ENCODE data around the gene PAMR1. TPM values are rescaled to one million over a fixed set of nuclear protein-coding genes. Genes with fewer than 3 reads are reported as not detected.

Gene PAMR1
- total RNA-seq, 4 donors from 2014 or later, result 4.0 to 13.5 (median 10.4) TPM

- Histone ChIP-seq H3K9me3 (no peaks in the 10 kb centered on the region), H3K4me3 (no peak overlapping the region), H3K36me3 (no peaks in the 10 kb centered on the region), H3K27me3 (peaks cover 20% of the 10 kb centered on the region), H3K27ac (no peak overlapping the region), H3K4me1 (no peaks in the 10 kb centered on the region)
- TF ChIP-seq EP300 (IDR thresholded peaks at IDR 0.05; ENCODE audit: low read depth), result no peak
- TF ChIP-seq, protein P1, sequence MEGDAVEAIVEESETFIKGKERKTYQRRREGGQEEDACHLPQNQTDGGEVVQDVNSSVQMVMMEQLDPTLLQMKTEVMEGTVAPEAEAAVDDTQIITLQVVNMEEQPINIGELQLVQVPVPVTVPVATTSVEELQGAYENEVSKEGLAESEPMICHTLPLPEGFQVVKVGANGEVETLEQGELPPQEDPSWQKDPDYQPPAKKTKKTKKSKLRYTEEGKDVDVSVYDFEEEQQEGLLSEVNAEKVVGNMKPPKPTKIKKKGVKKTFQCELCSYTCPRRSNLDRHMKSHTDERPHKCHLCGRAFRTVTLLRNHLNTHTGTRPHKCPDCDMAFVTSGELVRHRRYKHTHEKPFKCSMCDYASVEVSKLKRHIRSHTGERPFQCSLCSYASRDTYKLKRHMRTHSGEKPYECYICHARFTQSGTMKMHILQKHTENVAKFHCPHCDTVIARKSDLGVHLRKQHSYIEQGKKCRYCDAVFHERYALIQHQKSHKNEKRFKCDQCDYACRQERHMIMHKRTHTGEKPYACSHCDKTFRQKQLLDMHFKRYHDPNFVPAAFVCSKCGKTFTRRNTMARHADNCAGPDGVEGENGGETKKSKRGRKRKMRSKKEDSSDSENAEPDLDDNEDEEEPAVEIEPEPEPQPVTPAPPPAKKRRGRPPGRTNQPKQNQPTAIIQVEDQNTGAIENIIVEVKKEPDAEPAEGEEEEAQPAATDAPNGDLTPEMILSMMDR (IDR thresholded peaks at IDR 0.05), result no peak
- TF ChIP-seq POLR2AphosphoS5 (IDR thresholded peaks at IDR 0.05), result no peak
- WGBS, 2 donors (ENCODE audit: low coverage in 1 of 2), result 50% methylated on average over 1 of the region's 1 CpG; no CpG with 5 or more reads in 1 of the 2 donors
- no peak for DNase-seq
- in situ Hi-C loops (cut with MboI; ENCODE audit: low pct_ligation_motif_present in 1 of 4, low pct_unique_long_range_greater_than_20kb in 1 of 4, low sequenced_read_pairs in 3 of 4) (no loop called here), intact Hi-C loops (cut with DNase I; ENCODE audit: low total_unique reads) (no loop called here)
Observed at GRCh38 chr11:35520376-35520775, 5.0 kb downstream of the PAMR1 start.

- in situ Hi-C loops (cut with MboI; ENCODE audit: low pct_ligation_motif_present in 1 of 4, low pct_unique_long_range_greater_than_20kb in 1 of 4, low sequenced_read_pairs in 3 of 4), result no loop called here
- Histone ChIP-seq H3K27me3 (peaks cover 9% of the 10 kb centered on the region), H3K27ac (no peak overlapping the region), H3K36me3 (no peaks in the 10 kb centered on the region), H3K4me3 (no peak overlapping the region), H3K9me3 (no peaks in the 10 kb centered on the region), H3K4me1 (no peaks in the 10 kb centered on the region)
- intact Hi-C loops (cut with DNase I; ENCODE audit: low total_unique reads), result no loop called here
- TF ChIP-seq EP300 (IDR thresholded peaks at IDR 0.05; ENCODE audit: low read depth) (no peak), POLR2A (IDR thresholded peaks at IDR 0.05) (no peak), POLR2AphosphoS5 (IDR thresholded peaks at IDR 0.05) (no peak)
- TF ChIP-seq, protein P1 (IDR thresholded peaks at IDR 0.05), result no peak
- 28% methylated on average over 1 of the region's 1 CpG; no CpG with 5 or more reads in 1 of the 2 donors for WGBS, 2 donors (ENCODE audit: low coverage in 1 of 2)
- DNase-seq, result no peak
Observed at GRCh38 chr11:35518766-35519165, 6.7 kb downstream of the PAMR1 start.

GRCh38 chr11:35517481-35517880, 7.9 kb downstream of the PAMR1 start:
- H3K27ac ChIP-seq, result no peak overlapping the region
- no peaks in the 10 kb centered on the region for H3K27me3 ChIP-seq
- DNase-seq, result no peak
- no peak for TF ChIP-seq POLR2A (IDR thresholded peaks at IDR 0.05)
- no peak for TF ChIP-seq EP300 (IDR thresholded peaks at IDR 0.05; ENCODE audit: low read depth)
- TF ChIP-seq POLR2AphosphoS5 (IDR thresholded peaks at IDR 0.05), result no peak
- TF ChIP-seq, protein P1 (IDR thresholded peaks at IDR 0.05), result no peak
- H3K4me1 ChIP-seq, result no peaks in the 10 kb centered on the region
- no peaks in the 10 kb centered on the region for H3K36me3 ChIP-seq
- intact Hi-C loops (cut with DNase I; ENCODE audit: low total_unique reads) (no loop called here), in situ Hi-C loops (cut with MboI; ENCODE audit: low pct_ligation_motif_present in 1 of 4, low pct_unique_long_range_greater_than_20kb in 1 of 4, low sequenced_read_pairs in 3 of 4) (no loop called here)
- WGBS, 2 donors (ENCODE audit: low coverage in 1 of 2), result 29 to 33% methylated on average over 1 of the region's 1 CpG
- H3K9me3 ChIP-seq, result no peaks in the 10 kb centered on the region
- no peak overlapping the region for H3K4me3 ChIP-seq

GRCh38 chr11:35516403-35516802, 9.0 kb downstream of the PAMR1 start:
- Histone ChIP-seq H3K9me3 (no peaks in the 10 kb centered on the region), H3K27ac (no peak overlapping the region), H3K27me3 (no peaks in the 10 kb centered on the region), H3K4me3 (no peak overlapping the region), H3K4me1 (no peaks in the 10 kb centered on the region), H3K36me3 (no peaks in the 10 kb centered on the region)
- TF ChIP-seq POLR2A (IDR thresholded peaks at IDR 0.05), result no peak
- no peak for TF ChIP-seq EP300 (IDR thresholded peaks at IDR 0.05; ENCODE audit: low read depth)
- TF ChIP-seq, protein P1 (IDR thresholded peaks at IDR 0.05), result no peak
- no peak for TF ChIP-seq POLR2AphosphoS5 (IDR thresholded peaks at IDR 0.05)
- DNase-seq, result no peak
- in situ Hi-C loops (cut with MboI; ENCODE audit: low pct_ligation_motif_present in 1 of 4, low pct_unique_long_range_greater_than_20kb in 1 of 4, low sequenced_read_pairs in 3 of 4), result no loop called here
- 52 to 87% methylated on average over 3 to 4 of the region's 4 CpGs for WGBS, 2 donors (ENCODE audit: low coverage in 1 of 2)
- intact Hi-C loops (cut with DNase I; ENCODE audit: low total_unique reads), result no loop called here
